ENCODE results near the gene CCDC91.
"Not testable (repeated sequence)": the region's sequence is repeated elsewhere in the genome, so short reads cannot be mapped to it uniquely, and the experiment has no call there.

CCDC91 gene

DNA sequence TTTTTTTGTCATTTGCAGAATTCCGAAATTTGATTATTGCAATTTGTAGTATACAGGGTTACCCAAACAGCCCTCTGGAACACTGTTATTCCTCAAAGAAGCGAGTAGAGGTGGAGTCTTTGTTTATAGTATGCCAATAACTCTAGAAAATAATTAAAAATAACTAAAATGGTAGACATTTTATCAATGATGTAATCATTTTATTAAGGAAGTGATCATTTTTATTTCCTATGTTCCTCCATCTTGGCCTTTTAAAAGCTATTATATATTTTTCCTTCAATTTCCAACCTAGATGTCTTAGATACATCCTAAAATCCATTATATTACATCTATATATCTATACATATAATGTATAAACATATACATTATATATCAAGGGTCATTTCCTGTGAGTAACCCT, 106.0 kb downstream of the CCDC91 start:
- no peak for DNase-seq

DNA sequence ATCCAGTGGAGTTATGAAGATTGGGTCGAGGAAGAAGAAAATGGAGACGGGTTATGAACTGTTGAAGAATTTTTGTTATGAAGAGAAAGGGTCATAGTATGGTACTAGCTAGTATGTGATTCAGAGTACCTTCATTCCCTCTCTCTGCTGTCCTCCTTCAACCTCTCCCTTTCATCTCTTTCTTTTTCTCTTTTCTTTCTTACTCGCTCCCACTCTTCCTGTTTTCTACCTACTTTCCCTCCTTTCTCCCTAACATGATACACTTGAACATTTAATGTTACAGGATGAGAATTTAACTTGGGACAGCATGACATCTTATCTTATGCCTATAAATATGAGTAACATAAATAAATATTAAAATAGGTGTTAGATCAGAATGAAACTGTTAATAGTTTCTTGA, 112.9 kb downstream of the CCDC91 start:
- DNase-seq: no peak

DNA sequence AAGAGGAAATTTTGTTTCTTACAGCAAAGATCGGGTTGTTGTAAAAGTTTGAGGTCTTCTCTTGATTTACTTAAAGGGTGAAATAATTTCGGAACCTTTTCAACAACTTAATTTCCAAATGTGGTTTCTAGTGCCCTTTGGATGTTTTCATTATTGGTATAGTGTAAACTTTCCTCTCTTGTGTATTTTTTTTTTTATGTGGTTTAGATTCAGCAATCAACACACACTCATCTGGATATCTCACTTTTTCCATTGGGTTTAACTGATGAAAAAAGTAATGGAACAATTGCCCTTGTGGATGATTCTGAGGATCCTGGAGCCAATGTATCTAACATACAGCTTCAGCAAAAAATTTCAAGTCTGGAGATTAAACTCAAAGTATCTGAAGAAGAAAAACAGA, 116.3 kb downstream of the CCDC91 start:
- no peak for DNase-seq

DNA sequence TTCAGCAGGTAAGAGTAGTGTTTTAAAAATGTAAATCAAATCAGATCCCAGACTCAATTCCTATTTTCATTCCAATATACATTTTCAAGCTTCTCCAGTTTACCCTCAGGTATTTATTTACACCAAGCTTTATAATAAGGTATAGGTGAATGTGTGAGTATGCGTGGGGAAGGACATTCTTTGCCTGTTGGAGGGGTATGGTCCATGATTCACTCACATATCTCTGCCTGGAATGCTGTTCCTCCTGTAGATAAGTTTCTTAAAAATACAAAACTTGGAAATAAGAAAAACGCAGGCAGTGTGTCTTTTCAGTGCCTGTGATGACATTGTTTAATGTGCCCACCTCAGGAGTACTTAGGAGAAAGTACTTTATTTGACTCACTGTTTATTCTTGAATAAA, 118.6 kb downstream of the CCDC91 start:
- peak; percentile 2 for DNase-seq

DNA sequence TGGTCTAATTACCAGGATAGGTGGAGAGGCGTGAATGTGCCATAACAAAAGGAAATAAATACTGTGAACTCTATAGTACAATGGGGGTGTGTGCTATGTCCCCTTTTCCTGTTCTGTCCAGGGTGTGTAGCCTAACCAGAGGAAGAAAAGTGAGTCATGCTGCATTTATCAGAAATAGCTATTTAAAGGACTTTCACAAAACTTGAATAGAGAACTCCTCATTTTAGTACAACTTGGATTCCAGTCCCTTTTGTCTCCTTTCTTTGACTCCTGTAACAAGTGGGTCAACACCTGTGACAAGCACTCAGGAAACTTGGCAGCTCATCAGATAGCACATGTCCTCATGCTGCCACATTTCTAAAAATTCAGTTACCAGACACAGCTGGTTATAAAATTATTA, 123.4 kb downstream of the CCDC91 start:
- DNase-seq: peak; percentile 54

DNA sequence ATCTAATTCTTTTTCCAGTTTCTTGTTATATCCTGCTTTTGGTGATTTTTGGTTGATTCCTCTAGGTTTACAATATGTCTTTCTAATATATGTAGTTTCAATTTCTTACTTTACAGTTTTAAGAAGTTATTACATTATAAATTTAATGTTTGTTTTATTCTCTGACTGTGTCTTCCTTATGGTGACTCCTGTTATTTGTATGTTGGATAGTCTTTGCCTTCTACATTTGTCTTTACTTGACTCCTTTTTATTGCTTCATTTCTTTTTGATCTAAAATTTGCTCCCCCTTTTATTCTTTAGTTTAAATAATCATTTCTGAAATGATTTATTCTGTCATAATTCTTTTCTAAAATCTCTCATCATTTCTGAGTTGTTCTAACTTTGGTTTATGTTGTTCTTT, 125.8 kb downstream of the CCDC91 start:
- no peak for DNase-seq

DNA sequence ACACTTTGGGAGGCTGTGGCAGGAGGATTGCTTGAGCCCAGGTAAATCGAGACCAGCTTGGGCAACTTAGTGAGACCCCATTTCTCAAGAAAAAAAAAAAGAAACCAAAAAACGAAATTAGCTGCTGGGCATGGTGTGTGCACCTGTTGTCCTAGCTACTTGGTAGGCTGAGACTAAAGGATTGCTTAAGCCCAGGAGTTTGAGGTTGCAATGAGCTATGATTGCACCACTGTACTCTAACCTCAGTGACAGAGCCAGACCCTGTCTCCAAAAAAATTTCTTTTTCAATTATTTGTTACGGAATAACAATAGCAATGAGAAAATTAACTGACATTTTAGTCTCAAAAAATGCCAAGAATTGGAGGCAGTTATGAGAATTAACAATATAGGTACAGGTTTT, 128.0 kb downstream of the CCDC91 start:
- no peak for DNase-seq

DNA sequence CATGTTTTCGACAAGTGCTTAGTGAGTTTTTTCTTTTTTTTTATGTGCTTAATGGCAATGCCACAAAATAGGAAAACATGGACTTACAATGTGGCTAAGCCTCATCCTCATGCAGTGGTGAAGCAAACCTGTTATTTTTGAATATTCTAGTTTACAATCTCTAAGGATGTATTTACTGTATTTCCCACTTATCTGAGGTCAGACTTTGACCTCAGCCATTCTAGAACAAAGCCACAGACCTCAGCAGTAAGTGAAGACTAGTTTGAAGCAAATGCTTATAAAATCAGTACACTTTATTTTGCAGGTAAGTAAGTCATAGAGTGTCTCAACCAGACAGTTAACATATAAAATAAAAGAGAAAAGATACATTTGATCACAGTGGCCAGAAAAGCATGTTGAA, 130.1 kb downstream of the CCDC91 start:
- no peak for DNase-seq

DNA sequence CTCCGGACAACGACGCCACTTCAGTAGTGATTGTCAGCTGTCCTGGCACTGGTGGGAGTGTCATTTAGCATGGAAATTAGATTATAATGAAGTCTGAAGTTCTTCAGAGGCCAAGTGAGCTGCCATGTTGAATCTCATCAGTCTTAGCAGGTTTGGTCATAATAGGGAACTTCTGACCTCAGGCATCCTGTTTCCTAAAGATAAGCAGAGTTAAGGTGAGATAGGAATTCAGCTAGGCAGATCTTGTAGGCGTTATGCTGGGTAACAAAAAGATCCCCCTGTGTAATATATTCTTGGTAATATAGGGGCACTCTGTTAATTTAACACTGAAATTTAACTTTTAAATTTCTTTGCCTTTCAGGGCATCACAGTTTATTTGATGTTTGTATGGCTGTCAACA, 137.5 kb downstream of the CCDC91 start:
- no peak for DNase-seq

DNA sequence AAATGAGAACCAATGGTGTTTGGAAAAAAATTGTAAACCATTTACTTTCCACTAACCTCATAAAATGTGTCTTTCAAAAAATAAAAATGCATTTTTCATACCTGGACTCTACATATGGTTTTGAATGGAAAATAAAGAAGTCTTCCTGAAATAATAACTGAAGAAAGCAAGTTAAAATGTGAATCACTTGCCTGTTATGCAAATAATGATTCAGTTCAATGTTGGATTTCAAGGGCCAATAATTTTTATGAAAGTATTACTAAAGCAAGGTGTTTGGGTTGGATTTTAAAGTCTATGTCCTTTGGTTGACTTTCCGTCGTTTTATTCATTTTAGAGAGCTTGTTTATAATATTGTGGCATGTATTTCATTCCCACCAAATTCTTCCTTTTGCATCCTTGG, 138.7 kb downstream of the CCDC91 start:
- DNase-seq: no peak

DNA sequence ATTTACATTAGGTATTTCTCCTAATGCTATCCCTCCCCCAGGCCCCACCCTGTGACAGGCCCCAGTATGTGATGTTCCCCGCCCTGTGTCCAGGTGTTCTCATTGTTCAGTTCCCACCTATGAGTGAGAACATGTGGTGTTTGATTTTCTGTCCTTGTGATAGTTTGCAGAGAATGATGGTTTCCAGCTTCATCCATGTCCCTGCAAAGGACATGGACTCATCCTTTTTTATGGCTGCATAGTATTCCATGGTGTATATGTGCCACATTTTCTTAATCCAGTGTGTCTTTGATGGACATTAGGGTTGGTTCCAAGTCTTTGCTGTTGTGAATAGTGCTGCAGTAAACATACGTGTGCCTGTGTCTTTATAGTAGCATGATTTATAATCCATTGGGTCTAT, 139.5 kb downstream of the CCDC91 start:
- not testable (repeated sequence) for DNase-seq

DNA sequence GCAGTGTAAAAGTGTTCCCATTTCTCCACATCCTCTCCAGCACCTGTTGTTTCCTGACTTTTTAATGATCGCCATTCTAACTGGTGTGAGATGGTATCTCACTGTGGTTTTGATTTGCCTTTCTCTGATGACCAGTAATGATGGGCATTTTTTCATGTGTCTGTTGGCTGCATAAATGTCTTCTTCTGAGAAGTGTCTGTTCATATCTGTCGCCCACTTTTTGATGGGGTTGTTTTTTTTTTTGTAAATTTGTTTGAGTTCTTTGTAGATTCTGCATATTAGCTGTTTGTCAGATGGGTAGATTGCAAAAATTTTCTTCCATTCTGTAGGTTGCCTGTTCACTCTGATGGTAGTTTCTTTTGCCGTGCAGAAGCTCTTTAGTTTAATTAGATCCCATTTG, 140.0 kb downstream of the CCDC91 start:
- not testable (repeated sequence) for DNase-seq

DNA sequence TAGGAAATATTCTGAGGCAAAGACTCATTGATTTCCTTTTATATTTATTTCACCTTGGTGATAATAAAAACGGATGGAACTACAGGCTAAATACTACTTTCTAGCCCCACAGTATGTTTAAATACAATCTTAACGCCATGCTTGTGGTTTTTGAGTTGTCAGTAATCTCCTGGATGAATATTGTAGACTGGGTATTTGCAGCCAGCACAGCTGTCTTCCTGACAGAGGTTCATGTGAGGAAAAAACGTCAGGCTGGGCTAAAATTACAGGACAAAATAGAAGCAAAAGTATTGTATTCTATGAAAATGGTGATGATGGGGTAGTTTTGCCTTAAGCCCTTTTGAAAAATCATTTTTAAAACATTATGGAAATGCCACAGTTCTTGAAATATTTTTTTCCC, 140.9 kb downstream of the CCDC91 start:
- DNase-seq: no peak

DNA sequence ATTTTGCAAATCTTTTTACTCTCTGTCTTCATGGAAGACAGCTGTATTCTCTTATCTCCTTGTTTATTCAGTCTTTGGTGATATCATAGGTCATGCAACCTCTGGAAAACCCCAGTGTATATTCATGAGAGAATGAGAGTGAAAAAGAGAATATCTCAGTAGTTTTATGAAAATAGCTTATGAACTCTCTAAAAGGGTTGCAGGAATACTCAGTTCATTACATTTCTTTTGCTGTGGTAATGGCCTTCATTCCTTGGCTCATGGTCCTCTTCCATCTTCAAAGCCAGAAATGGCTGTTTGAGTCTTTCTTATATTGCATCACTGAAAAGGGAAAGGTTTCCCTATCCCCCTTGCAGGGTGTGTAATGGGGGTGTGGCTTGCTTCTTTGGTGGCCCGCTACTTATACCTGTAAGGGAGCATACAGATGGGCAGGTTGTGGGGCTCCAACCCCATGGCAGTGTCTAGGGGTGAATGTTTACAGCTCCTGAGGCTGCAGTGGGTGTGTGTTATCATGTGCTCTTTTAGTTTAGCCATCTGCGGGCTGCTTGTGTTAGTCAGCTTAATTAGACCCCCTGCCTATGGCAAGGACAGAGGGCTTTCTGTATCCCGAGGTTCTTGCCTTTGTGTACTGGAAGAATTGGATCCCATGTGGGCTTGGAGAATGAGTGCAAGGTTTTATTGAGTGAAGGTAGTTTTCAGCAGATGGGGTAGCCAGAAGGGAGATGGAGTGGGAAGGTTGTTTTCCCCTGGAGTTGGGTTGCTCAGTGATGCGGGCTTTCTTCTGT, 150.2 kb downstream of the CCDC91 start:
- DNase-seq: peak; percentile 11

DNA sequence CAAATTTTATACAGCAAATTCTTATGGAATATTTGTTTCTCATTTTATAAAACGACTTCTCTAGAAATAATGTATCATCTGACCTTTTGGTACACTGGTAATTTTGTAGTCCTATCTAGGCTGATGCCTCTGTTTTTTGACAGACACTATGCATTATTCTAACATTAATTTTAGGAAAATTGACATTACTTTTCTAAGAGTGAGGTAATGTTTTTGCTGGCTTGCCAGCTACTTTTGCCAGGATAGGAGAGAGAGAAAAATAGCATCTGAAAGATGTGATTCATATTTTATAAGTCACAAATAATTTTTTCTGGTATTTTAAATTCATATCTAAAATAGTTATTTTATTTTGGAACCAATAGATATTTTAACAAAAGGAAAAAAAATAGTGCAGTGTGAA, 153.5 kb downstream of the CCDC91 start:
- peak; percentile 1 for DNase-seq

DNA sequence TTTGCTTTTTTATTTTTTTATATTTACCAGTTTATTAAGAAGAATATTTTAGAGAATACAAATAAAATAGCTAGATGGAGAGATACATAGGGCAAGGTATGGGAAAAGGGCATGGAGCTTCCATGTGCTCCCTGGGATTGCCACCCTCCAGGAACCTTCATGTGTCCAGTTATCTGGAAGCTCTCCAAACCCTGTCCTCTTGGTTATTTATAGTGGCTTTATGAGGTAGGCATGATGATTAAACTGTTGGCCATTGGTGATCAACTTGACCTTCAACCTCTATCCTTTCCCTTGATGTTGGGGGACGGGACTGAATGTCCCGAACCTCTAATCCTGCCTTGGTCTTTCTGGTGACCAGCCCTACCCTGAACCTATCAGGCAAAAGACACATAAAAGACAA, 156.3 kb downstream of the CCDC91 start:
- no peak for DNase-seq

DNA sequence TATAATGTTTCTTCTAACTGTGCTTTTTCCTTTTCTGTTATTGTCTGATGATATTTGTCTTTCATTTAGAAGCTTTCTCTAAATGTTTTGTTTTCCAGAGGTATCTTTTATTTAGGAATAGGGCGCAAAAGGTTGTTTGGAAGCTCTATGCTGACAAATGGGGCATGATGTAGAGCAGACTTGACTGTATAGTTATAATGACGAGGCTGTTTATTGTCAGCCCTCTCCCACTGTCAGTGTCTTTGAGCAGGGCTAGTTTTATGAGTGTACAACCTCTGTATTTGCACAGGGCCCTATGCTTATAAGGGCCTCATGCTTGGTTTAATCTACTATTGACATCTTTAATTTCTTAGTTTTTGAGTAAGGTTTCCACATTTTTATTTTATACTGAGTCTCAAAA, 158.9 kb downstream of the CCDC91 start:
- no peak for DNase-seq

DNA sequence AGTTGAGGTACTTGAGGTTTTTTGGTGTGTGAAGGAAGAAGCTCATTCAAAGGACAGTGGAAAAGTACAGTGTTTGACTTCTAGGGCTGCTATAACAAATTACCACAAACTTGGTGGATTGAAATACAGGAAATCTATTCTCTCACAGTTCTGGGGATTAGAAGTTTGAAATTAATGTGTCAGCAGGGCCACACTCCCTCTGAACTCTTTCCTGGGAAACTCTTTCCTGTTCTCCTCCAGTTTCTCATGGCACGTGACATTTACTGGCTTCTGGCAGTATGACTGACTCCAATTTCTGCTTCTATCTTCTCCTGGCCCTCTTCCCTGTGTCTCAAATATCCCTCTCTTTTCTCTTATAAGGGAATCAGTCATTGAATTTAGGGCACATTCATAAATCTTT, 160.2 kb downstream of the CCDC91 start:
- no peak for DNase-seq

DNA sequence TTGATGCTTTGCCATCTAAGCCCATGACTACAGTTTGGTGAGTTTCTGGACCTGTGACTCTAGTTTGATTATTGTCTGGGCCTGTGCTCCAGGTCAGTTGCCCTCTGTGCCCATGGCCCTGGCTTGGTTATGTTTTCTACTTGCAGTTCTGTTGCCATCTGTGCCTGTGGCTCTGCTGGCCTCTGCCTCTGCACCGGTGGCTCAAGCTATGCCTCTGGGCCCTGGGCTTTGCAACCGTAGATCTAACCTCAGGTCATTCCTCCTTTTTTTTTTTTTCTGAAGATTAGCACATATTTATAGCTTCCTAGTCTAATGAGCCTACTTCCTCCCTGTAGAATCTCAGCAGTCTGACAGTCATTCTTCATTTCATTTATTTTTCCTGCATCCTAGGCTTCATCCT, 161.2 kb downstream of the CCDC91 start:
- no peak for DNase-seq

DNA sequence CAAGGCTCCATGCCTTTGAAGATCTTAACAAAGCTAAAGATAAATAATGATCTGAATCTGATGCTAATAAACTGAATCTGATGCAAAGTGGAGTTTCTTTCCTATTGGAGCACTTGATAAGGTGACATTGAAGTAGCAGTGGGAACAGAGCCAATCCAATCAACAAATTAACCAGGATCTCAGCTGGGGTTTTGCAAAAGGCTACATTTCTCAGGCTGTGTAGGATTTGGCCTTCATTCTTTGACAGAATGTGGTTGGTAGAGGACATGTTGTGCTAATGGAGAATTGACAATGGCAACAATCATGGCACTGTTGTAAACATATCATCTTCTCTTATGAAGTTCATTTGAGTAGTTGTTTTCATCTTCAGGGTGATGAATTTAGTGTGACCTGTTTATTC, 164.9 kb downstream of the CCDC91 start:
- no peak for DNase-seq

DNA sequence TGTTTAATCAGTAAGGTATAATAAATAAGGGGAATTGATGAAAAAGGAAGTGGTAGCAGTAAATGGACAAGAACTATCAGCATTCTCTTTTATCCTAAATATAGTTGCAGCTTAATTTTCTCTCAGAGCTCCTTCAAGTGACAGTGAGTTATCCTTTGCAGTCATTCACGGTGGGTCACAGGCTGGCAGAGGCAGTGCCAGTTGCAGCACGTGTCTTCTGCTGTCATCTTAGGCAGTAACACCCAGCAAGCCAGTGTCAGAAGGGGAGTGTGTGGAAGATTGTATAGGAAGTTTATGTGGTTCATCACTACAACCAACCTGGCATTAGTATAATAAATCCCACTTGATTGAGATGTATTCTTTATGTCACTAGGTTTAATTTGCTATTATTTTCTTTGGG, 170.0 kb downstream of the CCDC91 start:
- DNase-seq: no peak

DNA sequence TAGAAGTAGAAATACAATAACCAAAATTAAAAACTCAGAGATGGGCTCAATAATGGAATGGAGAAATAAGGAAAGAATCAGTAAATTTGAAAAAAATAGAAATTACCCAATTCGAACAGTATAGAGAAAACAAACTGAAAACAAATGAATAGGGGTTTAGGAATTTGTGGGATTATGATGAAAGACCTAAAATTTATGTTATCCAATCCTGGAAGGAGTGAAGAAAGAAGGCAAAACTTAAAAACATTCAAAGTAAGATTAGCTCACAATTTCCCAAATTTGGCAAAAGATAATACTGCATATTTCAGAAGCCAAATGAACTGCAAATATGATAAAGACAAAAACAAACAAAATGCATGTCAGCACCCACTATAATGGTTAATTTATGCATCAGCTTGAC, 177.1 kb downstream of the CCDC91 start:
- no peak for DNase-seq

DNA sequence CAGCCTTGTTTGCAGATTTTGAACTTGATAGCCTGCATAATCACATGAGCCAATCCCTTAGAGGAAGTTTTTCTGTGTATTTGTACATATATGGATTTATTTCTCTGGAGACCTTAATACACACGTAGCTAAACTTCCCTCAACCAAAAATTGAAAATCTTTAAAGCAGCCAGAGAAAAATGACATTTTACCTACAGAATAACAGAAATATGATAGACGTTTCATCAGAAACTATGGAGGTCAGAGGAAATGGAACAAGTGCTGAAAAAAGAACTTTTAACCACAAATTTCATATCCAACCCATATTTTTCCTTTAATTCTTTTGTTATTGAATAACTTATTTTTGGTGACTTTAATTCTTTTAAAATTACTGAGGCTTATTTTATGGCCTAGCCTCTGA, 177.7 kb downstream of the CCDC91 start:
- DNase-seq: no peak

DNA sequence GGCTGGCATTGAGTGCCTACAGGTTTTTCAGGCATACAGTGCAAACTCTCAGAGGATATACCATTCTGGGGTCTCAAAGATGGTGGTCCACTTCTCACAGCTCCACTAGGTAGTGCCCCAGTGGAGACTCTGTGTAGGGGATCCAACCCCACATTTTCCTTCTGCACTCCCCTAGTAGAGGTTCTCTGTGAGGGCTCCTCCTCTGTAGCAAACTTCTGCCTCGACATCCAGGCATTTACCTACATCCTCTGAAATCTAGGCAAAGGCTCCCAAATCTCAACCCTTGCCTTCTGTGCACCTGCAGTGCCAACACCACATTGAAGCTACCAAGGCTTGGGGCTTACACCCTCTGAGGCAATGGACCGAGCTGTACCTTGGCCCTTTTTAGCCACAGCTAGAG, 179.2 kb downstream of the CCDC91 start:
- no peak for DNase-seq

DNA sequence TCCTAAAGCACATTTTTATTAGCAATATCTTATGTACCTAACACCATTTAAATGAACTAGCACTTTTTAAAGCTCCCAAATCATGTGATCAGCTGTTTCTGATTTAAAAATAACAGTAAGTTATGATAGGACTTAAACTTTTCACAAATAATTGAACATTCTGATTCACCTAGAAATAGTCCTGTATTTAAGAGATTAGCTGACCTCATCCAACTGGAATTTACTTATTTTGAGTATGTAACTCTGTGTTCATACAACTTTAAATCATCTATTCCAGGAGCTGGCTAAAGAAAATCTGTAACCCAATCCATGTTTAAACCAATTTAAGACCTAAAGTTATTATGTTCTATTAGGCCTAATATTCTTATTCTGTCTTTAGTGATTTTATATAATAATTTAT, 184.3 kb downstream of the CCDC91 start:
- peak; percentile 54 for DNase-seq

Measured in fibroblast of skin of back (primary cell).